Peyer's patch (tissue), 4 donors: ENCODE data around the gene CD177. TPM values are rescaled to one million over a fixed set of nuclear protein-coding genes. Genes with fewer than 3 reads are reported as not detected.
"Not testable (repeated sequence)": the region's sequence is repeated elsewhere in the genome, so short reads cannot be mapped to it uniquely, and the experiment has no call there.

Experiments
- DNase-seq, 3 donors: peaks; one replicate each; pipeline ENCODE4 v3.0.0-alpha.2; 2017 to 2019
- H3K27ac ChIP-seq, 4 donors: fragments of 200-600 bp; sonication (generic); one replicate each; pipeline ENCODE4 v1.5.1; 2016 to 2019
- H3K27me3 ChIP-seq, 2 donors: fragments of 200-600 bp; sonication (generic); one replicate each; pipeline ENCODE4 v1.5.1; 2019
- H3K36me3 ChIP-seq, 3 donors: fragments of 200-600 bp; sonication (generic); one replicate each; pipeline ENCODE4 v1.5.1; 2016 to 2019
- H3K4me1 ChIP-seq, 4 donors: fragments of 200-600 bp; sonication (generic); one replicate each; pipeline ENCODE4 v1.5.1; 2016 to 2019
- H3K4me3 ChIP-seq, 4 donors: fragments of 200-600 bp; sonication (generic); 1 replicate in 3 of 4; 2 replicates in 1 of 4; pipeline ENCODE4 v1.5.1; 2016 to 2019; ENCODE audit warnings: mild to moderate bottlenecking in 1 of 4
- H3K9me3 ChIP-seq, 4 donors: fragments of 200-600 bp; sonication (generic); one replicate each; pipeline ENCODE4 v1.5.1; 2016 to 2019; ENCODE audit warnings: mild to moderate bottlenecking in 1 of 4
- POLR2A ChIP-seq, 2 donors: fragments of 450-650 bp; IDR thresholded peaks; one replicate each; pipeline ENCODE4 v1.5.1; 2017; ENCODE audit warnings: antibody characterized with exemption in 2 of 2, mild to moderate bottlenecking in 2 of 2, moderate library complexity in 2 of 2
- total RNA-seq, 4 donors: library from RNA; depleted of rRNA; stranded (reverse); fragments of >200 nt; gene quantifications; one replicate each; pipeline ENCODE4 v1.1.0, GENCODE V29; 2016
- TF ChIP-seq, protein P1 (sequence below), 6 experiments: fragments of 450-650 bp in 4 of 6; fragments of 200-600 bp in 2 of 6; sonication (generic) in 1 of 6; IDR thresholded peaks; one replicate each; pipeline ENCODE4 v1.5.1; 2017 to 2019; ENCODE audit warnings: antibody characterized with exemption in 6 of 6, mild to moderate bottlenecking in 3 of 6, moderate library complexity in 1 of 6

CD177 gene
- total RNA-seq, 4 donors from 2014 or later = not detected

DNA sequence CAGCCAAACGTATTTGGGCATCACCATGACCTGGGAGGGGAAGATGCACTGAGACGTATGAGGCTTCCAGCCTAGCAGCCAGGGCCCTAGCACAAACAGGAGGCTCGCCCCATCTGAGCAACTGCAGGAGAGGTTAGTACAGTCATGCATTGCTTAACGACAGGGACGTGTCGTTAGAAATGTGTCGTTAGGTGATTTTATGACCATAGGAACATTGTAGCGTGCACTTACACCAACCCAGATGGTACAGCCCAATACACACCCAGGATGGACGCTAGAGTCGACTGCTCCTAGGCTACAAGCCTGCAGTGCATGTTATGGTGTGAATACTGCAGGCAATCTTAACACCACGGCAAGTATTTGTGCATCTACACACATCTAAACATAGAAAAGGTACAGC lies 9.3 kb downstream of the CD177 start:
- Histone ChIP-seq H3K27me3 (no peaks in the 10 kb centered on the region), H3K27ac (no peak overlapping the region), H3K36me3 (no peaks in the 10 kb centered on the region), H3K9me3 (no peaks in the 10 kb centered on the region), H3K4me3 (no peak overlapping the region), H3K4me1 (no peaks in the 10 kb centered on the region)
- TF ChIP-seq POLR2A (IDR thresholded peaks at IDR 0.05) = no peak
- TF ChIP-seq, protein P1, sequence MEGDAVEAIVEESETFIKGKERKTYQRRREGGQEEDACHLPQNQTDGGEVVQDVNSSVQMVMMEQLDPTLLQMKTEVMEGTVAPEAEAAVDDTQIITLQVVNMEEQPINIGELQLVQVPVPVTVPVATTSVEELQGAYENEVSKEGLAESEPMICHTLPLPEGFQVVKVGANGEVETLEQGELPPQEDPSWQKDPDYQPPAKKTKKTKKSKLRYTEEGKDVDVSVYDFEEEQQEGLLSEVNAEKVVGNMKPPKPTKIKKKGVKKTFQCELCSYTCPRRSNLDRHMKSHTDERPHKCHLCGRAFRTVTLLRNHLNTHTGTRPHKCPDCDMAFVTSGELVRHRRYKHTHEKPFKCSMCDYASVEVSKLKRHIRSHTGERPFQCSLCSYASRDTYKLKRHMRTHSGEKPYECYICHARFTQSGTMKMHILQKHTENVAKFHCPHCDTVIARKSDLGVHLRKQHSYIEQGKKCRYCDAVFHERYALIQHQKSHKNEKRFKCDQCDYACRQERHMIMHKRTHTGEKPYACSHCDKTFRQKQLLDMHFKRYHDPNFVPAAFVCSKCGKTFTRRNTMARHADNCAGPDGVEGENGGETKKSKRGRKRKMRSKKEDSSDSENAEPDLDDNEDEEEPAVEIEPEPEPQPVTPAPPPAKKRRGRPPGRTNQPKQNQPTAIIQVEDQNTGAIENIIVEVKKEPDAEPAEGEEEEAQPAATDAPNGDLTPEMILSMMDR (IDR thresholded peaks at IDR 0.05) = no peak
- DNase-seq = no peak

DNA sequence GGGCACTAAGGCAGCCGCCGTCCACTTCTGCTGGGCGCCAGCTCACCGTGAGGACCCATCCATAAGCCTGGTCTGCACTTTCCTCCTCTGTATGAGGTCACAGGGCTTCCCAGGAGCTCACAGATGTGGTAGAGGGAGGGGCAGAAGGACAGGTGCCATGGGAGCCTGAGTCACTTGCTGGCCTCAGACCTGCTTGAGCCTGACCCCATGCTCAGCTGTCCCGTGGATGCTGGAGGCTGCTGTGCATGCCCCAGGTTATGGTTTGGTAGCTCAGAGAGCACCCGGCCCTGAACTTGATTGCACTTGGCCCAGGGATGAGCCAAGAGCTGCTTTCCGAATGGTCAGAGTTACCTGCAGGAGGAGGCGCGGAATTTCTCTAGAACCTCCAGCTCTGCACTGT lies 12.2 kb downstream of the CD177 start:
- H3K27ac ChIP-seq, H3K9me3 ChIP-seq, DNase-seq, H3K4me1 ChIP-seq, H3K36me3 ChIP-seq, H3K27me3 ChIP-seq, H3K4me3 ChIP-seq: not testable (repeated sequence)

DNA sequence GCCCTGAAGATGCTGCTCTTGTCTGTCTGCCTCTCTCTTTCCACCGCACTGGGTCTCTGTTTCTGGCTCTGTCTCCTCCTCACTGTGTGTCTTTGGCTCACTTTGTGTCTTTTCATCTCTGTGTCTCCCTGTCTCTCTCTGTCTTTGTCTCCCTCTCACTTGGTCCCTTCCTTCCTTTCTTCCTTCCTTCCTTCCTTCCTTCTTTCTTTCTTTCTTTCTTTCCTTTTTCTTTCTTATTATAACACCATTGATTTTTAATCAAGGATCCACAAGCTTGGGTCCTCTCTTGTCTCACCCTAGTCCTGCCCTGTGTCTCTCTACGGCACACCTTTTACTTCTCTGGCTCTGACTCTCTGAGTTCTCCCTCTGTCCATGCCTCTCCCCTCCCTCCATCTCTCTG lies 14.3 kb downstream of the CD177 start:
- H3K27me3 ChIP-seq = no peaks in the 10 kb centered on the region
- H3K4me1 ChIP-seq = no peaks in the 10 kb centered on the region
- TF ChIP-seq, protein P1 (IDR thresholded peaks at IDR 0.05) = no peak
- TF ChIP-seq POLR2A (IDR thresholded peaks at IDR 0.05) = no peak
- H3K27ac ChIP-seq = no peak overlapping the region
- H3K4me3 ChIP-seq = no peak overlapping the region
- H3K36me3 ChIP-seq = no peaks in the 10 kb centered on the region
- no peak for DNase-seq
- no peaks in the 10 kb centered on the region for H3K9me3 ChIP-seq

DNA sequence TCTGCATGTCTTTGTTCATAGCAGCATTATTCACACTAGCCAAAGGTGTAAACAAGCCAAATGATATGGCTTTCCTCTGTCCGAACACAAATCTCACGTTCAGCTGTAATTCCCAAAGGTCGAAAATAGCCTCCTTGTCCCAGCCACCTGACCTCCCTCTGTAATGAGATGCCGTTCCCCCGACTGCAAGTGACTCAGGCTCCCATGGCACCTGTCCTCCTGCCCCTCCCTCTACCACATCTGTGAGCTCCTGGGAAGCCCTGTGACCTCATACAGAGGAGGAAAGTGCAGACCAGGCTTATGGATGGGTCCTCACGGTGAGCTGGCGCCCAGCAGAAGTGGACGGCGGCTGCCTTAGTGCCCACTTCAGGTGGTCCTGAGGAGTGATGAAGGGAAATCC lies 15.4 kb downstream of the CD177 start:
- H3K36me3 ChIP-seq, H3K4me3 ChIP-seq, DNase-seq, H3K9me3 ChIP-seq, H3K4me1 ChIP-seq, H3K27me3 ChIP-seq, H3K27ac ChIP-seq: not testable (repeated sequence)

DNA sequence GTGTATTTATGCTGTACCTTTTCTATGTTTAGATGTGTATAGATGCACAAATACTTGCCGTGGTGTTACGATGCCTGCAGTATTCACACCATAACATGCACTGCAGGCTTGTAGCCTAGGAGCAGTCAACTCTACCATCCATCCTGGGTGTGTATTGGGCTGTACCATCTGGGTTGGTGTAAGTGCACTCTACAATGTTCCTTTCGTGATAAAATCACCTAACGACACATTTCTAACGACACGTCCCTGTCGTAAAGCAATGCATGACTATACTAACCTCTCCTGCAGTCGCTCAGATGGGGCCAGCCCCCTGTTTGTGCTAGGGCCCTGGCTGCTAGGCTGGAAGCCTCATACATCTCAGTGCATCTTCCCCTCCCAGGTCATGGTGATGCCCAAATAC lies 18.4 kb downstream of the CD177 start:
- Histone ChIP-seq H3K4me1 (no peaks in the 10 kb centered on the region), H3K27me3 (no peaks in the 10 kb centered on the region), H3K4me3 (no peak overlapping the region), H3K27ac (no peak overlapping the region), H3K36me3 (no peaks in the 10 kb centered on the region), H3K9me3 (no peaks in the 10 kb centered on the region)
- no peak for DNase-seq
- TF ChIP-seq, protein P1 (IDR thresholded peaks at IDR 0.05) = no peak
- TF ChIP-seq POLR2A (IDR thresholded peaks at IDR 0.05) = no peak

DNA sequence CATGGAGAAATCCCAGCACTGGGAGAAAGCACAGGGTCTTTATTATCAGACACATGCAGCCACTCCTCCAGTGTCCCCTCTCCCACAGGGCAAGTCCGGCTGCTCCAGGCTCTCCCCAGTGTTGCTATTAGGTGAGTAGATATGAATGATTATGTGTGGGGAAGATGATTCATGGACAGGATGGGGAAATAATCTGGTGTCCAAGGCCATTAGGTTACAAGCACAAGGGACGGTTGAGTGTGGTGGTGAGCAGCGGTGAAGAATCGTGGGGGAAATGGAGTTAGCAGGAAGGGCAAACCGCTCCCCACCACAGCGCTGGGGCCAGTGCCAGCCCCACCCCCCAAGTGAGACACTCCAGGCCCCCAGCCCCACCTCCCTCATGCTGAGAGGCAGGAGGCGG lies 19.0 kb downstream of the CD177 start:
- H3K9me3 ChIP-seq = no peaks in the 10 kb centered on the region
- TF ChIP-seq, protein P1 (IDR thresholded peaks at IDR 0.05) = no peak
- no peak for TF ChIP-seq POLR2A (IDR thresholded peaks at IDR 0.05)
- H3K4me3 ChIP-seq = no peak overlapping the region

DNA sequence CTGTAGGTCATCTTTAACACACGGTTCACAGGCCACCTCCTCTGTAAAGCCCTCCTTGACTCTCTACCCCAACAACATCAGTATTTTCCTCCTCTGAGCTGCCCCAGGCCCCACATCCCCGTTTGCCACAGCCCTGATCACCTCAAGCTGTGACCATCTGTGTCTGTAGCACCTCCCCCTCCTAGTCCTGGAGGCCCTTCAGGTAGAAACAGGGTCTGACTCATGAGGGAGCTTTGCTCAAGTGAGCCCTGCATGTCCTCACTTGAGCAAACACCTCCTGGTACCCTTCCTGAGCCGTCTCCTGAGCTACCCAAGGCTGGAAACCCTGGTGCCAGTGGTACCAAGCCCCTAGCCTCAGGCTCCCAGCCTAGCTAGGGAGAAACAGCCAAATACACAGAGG lies 24.1 kb downstream of the CD177 start:
- H3K36me3 ChIP-seq, H3K4me1 ChIP-seq, H3K27me3 ChIP-seq, H3K4me3 ChIP-seq, DNase-seq, H3K27ac ChIP-seq, H3K9me3 ChIP-seq: not testable (repeated sequence)

More for the DNA sequence above, 19.0 kb downstream of the CD177 start:
- H3K4me1 ChIP-seq = no peaks in the 10 kb centered on the region
- H3K27me3 ChIP-seq = no peaks in the 10 kb centered on the region
- H3K36me3 ChIP-seq = no peaks in the 10 kb centered on the region
- DNase-seq = no peak
- H3K27ac ChIP-seq = no peak overlapping the region
